GM12878 (cell line): ENCODE data around the gene SFN. TPM values are rescaled to one million over a fixed set of nuclear protein-coding genes. Genes with fewer than 3 reads are reported as not detected.

Experiments
- ATAC-seq: fragments of 200-7000 bp; cut with Tn5 transposase; 3 replicates; pipeline ENCODE4 v1.9.1; 2020; ENCODE audit warnings: mild to moderate bottlenecking, moderate library complexity
- BruUV-seq: library from RNA; stranded (reverse); fragments of 400-500 nt; replicated peaks from 2 replicates; lab custom pipeline; 2021; lab: Mats Ljungman, UMichigan
- CTCF ChIA-PET: fragments of 300-600 bp; sonication (Branson Sonifier 250); formaldehyde crosslinking; extraction: SDS; loops from one replicate; lab custom pipeline; 2021; ENCODE audit warnings: inconsistent platforms; lab: Yijun Ruan, JAX
- POLR2A ChIA-PET: fragments of 350-600 bp; formaldehyde crosslinking; extraction: SDS; loops from one replicate; lab custom pipeline; 2021; ENCODE audit warnings: inconsistent platforms; lab: Charles Lee
- RAD21 ChIA-PET: fragments of 300-600 bp; sonication (Branson Sonifier 250); formaldehyde crosslinking; loops from one replicate; lab custom pipeline; 2023; ENCODE audit warnings: antibody characterized with exemption; ENCODE audit not compliant: unreplicated experiment; lab: Charles Lee
- SMC1A ChIA-PET: fragments of 300-600 bp; sonication (Branson Sonifier 250); formaldehyde crosslinking; loops from one replicate; lab custom pipeline; 2023; ENCODE audit not compliant: unreplicated experiment, uncharacterized antibody; lab: Charles Lee
- DNase-seq: peaks from one replicate; pipeline ENCODE4 v3.0.0-alpha.2; 2011; ENCODE audit warnings: low read depth, low spot score
- FAIRE-seq: peaks from 3 replicates; lab custom pipeline; 2011; peaks lifted over from hg19 to GRCh38; lab: Jason Lieb, UNC
- H2AFZ ChIP-seq: 2 replicates; pipeline ENCODE4 v1.6.0; 2011; ENCODE audit warnings: low read depth, low read length, control low read depth; ENCODE audit not compliant: control insufficient read depth
- H3K27ac ChIP-seq: 2 replicates; pipeline ENCODE4 v1.5.1; 2011; ENCODE audit warnings: control low read depth; ENCODE audit not compliant: control insufficient read depth, insufficient read depth
- H3K27me3 ChIP-seq, 2 experiments: replicated peaks in 1 of 2; 2 replicates each; pipeline versions ENCODE4 v1.6.0 to v1.6.1; 2011; ENCODE audit warnings: low read length in 1 of 2; ENCODE audit not compliant: control insufficient read depth in 2 of 2, insufficient read depth in 2 of 2
- H3K36me3 ChIP-seq, 2 experiments: 2 replicates each; pipeline ENCODE4 v1.5.1; 2011; ENCODE audit warnings: low read length in 1 of 2; ENCODE audit not compliant: control insufficient read depth in 2 of 2, insufficient read depth in 2 of 2
- H3K4me1 ChIP-seq: 2 replicates; pipeline ENCODE4 v1.6.1; 2011; ENCODE audit warnings: mild to moderate bottlenecking, low read length, moderate library complexity, mixed read lengths; ENCODE audit not compliant: control insufficient read depth, insufficient read depth
- H3K4me2 ChIP-seq: 2 replicates; pipeline ENCODE4 v1.6.0; 2011; ENCODE audit warnings: control low read depth; ENCODE audit not compliant: control insufficient read depth, insufficient read depth
- H3K4me3 ChIP-seq: fragments of 200-600 bp; sonication (generic); 2 replicates; pipeline ENCODE4 v1.5.1; 2016
- H3K79me2 ChIP-seq: 2 replicates; pipeline ENCODE4 v1.6.0; 2011; ENCODE audit warnings: low read length; ENCODE audit not compliant: control insufficient read depth, insufficient read depth
- H3K9ac ChIP-seq: 2 replicates; pipeline ENCODE4 v1.8.0; 2011; ENCODE audit warnings: low read length, control low read depth, mixed read lengths; ENCODE audit not compliant: control insufficient read depth, insufficient read depth
- H3K9me3 ChIP-seq: replicated peaks from 3 replicates; pipeline ENCODE4 v1.5.1; 2011; ENCODE audit warnings: mild to moderate bottlenecking, low read length; ENCODE audit not compliant: control insufficient read depth, insufficient read depth
- H4K20me1 ChIP-seq: 2 replicates; pipeline ENCODE4 v1.6.0; 2011; ENCODE audit not compliant: control insufficient read depth, insufficient read depth
- ASH2L ChIP-seq: fragments of 300-600, 200-600 bp; sonication (generic); IDR thresholded peaks from 2 replicates; pipeline ENCODE4 v1.6.1; 2017; ENCODE audit warnings: low read depth, mild to moderate bottlenecking, borderline replicate concordance
- ATF2 ChIP-seq: IDR thresholded peaks from 2 replicates; pipeline ENCODE4 v1.6.1; 2012; ENCODE audit warnings: low read length, inconsistent platforms
- CHD2 ChIP-seq: IDR thresholded peaks from 2 replicates; pipeline ENCODE4 v1.6.1; 2011; ENCODE audit warnings: low read depth, low read length, improper control_type of control experiment, borderline replicate concordance
- CHD4 ChIP-seq: fragments of 200-600 bp; sonication (generic); IDR thresholded peaks from 2 replicates; pipeline ENCODE4 v1.6.1; 2016; ENCODE audit warnings: mild to moderate bottlenecking
- EED ChIP-seq: sonication (generic); IDR thresholded peaks from 2 replicates; pipeline ENCODE4 v1.6.1; 2016; ENCODE audit warnings: antibody characterized with exemption, low read depth
- ESRRA ChIP-seq: IDR thresholded peaks from 2 replicates; pipeline ENCODE4 v1.6.1; 2012; ENCODE audit warnings: mild to moderate bottlenecking, low read length, improper control_type of control experiment
- FOS ChIP-seq: IDR thresholded peaks from 3 replicates; pipeline ENCODE4 v1.6.1; 2011; ENCODE audit warnings: borderline replicate concordance; ENCODE audit not compliant: insufficient read length; ENCODE audit errors: extremely low read depth
- MTA3 ChIP-seq: IDR thresholded peaks from 2 replicates; pipeline ENCODE4 v1.6.1; 2012; ENCODE audit warnings: low read length, inconsistent platforms, borderline replicate concordance
- NRF1 ChIP-seq: conservative IDR thresholded peaks from 2 replicates; pipeline ENCODE4 v1.6.1; 2011; ENCODE audit warnings: mild to moderate bottlenecking, low read depth, low read length, improper control_type of control experiment
- ZNF24 ChIP-seq: fragments of 450-650 bp; IDR thresholded peaks from 2 replicates; pipeline ENCODE4 v1.6.1; 2017; ENCODE audit warnings: antibody characterized with exemption, mild to moderate bottlenecking
- WGBS: methylation state at CpG from one replicate; pipeline ENCODE4 v1.1.6; 2016; ENCODE audit warnings: low lambda C conversion rate; ENCODE audit not compliant: insufficient replicate concordance, insufficient coverage; ENCODE audit errors: missing lambda C conversion rate; 5-methylcytosine and 5-hydroxymethylcytosine counted together
- in situ Hi-C: fragments of 300-500 bp; cut with MboI; formaldehyde crosslinking; loops from 9 replicates; pipeline ENCODE4 v1.14.3; 2018; ENCODE audit warnings: mixed read lengths
- intact Hi-C: fragments of 100-400 bp; cut with micrococcal nuclease; formaldehyde crosslinking; loops from one replicate; pipeline ENCODE4 v1.14.2; 2022; ENCODE audit not compliant: unreplicated experiment
- polyA plus RNA-seq, 11 experiments: library from polyadenylated mRNA; depleted of rRNA in 4 of 11; unstranded in 6 of 11; stranded (reverse) in 5 of 11; fragments of >200 nt; fragmentation: Nextera tagmentation in 4 of 11; fragmentation: Illumina TruSeq in 1 of 11; extraction: Ambion mirVana in 4 of 11; extraction: Trizol in 1 of 11; gene quantifications; 1 replicate in 1 of 11; 2 replicates in 10 of 11; pipeline versions ENCODE4 v1.2.1 to v1.2.3, GENCODE V29; 2011 to 2016; ENCODE audit warnings: inconsistent platforms in 2 of 11, missing spikeins in 2 of 11, low read depth in 1 of 11
- total RNA-seq, 4 experiments: library from RNA; depleted of rRNA in 3 of 4; stranded (reverse); fragments of >200 nt in 3 of 4; fragmentation: Illumina TruSeq in 1 of 4; extraction: Trizol in 1 of 4; gene quantifications; 2 replicates each; pipeline versions ENCODE4 v1.2.1 to v1.2.3, GENCODE V29; 2013 to 2021
- TF ChIP-seq, protein P1 (sequence below): fragments of 450-650 bp; IDR thresholded peaks from 2 replicates; pipeline ENCODE4 v1.6.1; 2017; ENCODE audit warnings: antibody characterized with exemption, mild to moderate bottlenecking, moderate library complexity
- TF ChIP-seq, protein P2 (sequence below): fragments of 450-650 bp; IDR thresholded peaks from 2 replicates; pipeline ENCODE4 v1.6.1; 2017; ENCODE audit warnings: mild to moderate bottlenecking, moderate library complexity

Gene SFN
- total and polyA plus RNA-seq, 10 of the 15 experiments (the other 5 are each of a cell fraction or from before 2014, with no cell fraction given) = 0.19 to 2.9 (median 1.0) TPM

DNA sequence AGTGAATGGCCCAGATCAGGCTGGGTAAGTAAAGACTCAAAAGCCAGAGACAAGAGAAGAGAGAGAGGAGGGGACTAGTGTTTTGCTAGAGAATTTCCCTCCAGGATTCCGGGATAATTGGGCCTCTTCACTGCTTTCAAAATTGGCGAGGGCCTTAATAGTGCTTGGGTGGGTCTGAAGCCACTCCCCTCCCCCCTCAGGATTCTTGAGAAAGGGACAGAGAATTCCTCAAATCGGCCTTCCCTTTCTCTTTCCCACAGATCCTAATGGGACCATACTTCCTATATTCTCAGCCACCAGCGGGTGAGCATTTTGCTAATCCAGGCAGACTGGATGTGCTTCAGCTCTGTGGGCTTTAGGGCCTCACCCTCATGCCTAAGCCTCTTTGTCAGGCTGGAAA lies 11.9 kb downstream of the SFN start:
- no peaks in the 10 kb centered on the region for H3K79me2 ChIP-seq
- ChIA-PET SMC1A (no interaction called here), CTCF (interaction anchor here (1.9 kb wide), 1 partner anchor 85 kb away, joined by 10 read pairs; no protein-coding TSS in a partner anchor), POLR2A (no interaction called here), RAD21 (no interaction called here)
- no TSS peak for BruUV-seq
- H3K4me1 ChIP-seq = no peaks in the 10 kb centered on the region
- no peaks in the 10 kb centered on the region for H4K20me1 ChIP-seq
- TF ChIP-seq CHD2 (no peak), MTA3 (no peak), ASH2L (no peak), ZNF24 (no peak), ESRRA (no peak), CHD4 (no peak), ATF2 (no peak), FOS (no peak), EED (no peak), NRF1 (no peak)
- TF ChIP-seq, protein P1, sequence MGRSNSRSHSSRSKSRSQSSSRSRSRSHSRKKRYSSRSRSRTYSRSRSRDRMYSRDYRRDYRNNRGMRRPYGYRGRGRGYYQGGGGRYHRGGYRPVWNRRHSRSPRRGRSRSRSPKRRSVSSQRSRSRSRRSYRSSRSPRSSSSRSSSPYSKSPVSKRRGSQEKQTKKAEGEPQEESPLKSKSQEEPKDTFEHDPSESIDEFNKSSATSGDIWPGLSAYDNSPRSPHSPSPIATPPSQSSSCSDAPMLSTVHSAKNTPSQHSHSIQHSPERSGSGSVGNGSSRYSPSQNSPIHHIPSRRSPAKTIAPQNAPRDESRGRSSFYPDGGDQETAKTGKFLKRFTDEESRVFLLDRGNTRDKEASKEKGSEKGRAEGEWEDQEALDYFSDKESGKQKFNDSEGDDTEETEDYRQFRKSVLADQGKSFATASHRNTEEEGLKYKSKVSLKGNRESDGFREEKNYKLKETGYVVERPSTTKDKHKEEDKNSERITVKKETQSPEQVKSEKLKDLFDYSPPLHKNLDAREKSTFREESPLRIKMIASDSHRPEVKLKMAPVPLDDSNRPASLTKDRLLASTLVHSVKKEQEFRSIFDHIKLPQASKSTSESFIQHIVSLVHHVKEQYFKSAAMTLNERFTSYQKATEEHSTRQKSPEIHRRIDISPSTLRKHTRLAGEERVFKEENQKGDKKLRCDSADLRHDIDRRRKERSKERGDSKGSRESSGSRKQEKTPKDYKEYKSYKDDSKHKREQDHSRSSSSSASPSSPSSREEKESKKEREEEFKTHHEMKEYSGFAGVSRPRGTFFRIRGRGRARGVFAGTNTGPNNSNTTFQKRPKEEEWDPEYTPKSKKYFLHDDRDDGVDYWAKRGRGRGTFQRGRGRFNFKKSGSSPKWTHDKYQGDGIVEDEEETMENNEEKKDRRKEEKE = no peak
- TF ChIP-seq, protein P2, sequence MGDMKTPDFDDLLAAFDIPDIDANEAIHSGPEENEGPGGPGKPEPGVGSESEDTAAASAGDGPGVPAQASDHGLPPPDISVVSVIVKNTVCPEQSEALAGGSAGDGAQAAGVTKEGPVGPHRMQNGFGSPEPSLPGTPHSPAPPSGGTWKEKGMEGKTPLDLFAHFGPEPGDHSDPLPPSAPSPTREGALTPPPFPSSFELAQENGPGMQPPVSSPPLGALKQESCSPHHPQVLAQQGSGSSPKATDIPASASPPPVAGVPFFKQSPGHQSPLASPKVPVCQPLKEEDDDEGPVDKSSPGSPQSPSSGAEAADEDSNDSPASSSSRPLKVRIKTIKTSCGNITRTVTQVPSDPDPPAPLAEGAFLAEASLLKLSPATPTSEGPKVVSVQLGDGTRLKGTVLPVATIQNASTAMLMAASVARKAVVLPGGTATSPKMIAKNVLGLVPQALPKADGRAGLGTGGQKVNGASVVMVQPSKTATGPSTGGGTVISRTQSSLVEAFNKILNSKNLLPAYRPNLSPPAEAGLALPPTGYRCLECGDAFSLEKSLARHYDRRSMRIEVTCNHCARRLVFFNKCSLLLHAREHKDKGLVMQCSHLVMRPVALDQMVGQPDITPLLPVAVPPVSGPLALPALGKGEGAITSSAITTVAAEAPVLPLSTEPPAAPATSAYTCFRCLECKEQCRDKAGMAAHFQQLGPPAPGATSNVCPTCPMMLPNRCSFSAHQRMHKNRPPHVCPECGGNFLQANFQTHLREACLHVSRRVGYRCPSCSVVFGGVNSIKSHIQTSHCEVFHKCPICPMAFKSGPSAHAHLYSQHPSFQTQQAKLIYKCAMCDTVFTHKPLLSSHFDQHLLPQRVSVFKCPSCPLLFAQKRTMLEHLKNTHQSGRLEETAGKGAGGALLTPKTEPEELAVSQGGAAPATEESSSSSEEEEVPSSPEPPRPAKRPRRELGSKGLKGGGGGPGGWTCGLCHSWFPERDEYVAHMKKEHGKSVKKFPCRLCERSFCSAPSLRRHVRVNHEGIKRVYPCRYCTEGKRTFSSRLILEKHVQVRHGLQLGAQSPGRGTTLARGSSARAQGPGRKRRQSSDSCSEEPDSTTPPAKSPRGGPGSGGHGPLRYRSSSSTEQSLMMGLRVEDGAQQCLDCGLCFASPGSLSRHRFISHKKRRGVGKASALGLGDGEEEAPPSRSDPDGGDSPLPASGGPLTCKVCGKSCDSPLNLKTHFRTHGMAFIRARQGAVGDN = no peak
- no peak for FAIRE-seq
- H3K4me2 ChIP-seq = no peak overlapping the region
- H3K4me3 ChIP-seq = no peak overlapping the region
- H3K9ac ChIP-seq = no peak overlapping the region
- H2AFZ ChIP-seq = no peak overlapping the region
- H3K9me3 ChIP-seq = no peaks in the 10 kb centered on the region
- H3K36me3 ChIP-seq = peaks cover 8 to 23% of the 10 kb centered on the region in 2 experiments
- 95% methylated on average over 4 of the region's 4 CpGs for WGBS
- no peak overlapping the region for H3K27ac ChIP-seq
- intact Hi-C loops (loop anchor here (5.0 kb wide), 1 partner anchor 83 kb away; no protein-coding TSS in a partner anchor), in situ Hi-C loops (loop anchor here (5.0 kb wide), 2 partner anchors 63 to 268 kb away; no protein-coding TSS in a partner anchor)
- no peak for ATAC-seq
- no peaks in the 10 kb centered on the region for H3K27me3 ChIP-seq
- DNase-seq = no peak
